HG03025 (cell line): ENCODE measurements around the gene SLC26A1.

ENCODE experiments used
- ATAC-seq: cut with Tn5 transposase; IDR thresholded peaks from one replicate; pipeline ENCODE4 v1.9.1; 2021; ENCODE audit warnings: mild to moderate bottlenecking, moderate library complexity; ENCODE audit not compliant: unreplicated experiment, low FRiP score

Gene SLC26A1

GRCh38 chr4:967113-968104 is 25.8 kb downstream of the SLC26A1 start:
- no peak for ATAC-seq

GRCh38 chr4:966266-967112 is 26.7 kb downstream of the SLC26A1 start:
- no peak for ATAC-seq

DNA sequence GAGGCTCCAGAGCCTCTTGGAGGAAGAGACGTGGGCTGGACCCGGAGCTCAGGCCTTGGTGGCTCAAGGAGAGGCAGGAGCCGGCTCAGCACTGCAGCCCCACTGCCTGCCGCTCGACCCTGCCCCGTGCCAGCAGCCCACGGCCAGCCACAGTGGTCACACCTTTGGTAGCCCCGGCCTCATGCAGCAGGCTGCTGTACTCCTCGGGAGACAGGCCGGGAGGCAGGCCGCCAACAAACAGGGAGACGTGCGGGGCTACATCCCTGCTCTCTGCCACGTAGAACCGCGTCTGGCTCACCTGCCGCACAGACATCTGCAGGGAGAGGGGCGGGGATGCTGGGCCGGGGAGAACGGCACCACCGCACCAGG is 27.5 kb downstream of the SLC26A1 start:
- ATAC-seq = no peak

DNA sequence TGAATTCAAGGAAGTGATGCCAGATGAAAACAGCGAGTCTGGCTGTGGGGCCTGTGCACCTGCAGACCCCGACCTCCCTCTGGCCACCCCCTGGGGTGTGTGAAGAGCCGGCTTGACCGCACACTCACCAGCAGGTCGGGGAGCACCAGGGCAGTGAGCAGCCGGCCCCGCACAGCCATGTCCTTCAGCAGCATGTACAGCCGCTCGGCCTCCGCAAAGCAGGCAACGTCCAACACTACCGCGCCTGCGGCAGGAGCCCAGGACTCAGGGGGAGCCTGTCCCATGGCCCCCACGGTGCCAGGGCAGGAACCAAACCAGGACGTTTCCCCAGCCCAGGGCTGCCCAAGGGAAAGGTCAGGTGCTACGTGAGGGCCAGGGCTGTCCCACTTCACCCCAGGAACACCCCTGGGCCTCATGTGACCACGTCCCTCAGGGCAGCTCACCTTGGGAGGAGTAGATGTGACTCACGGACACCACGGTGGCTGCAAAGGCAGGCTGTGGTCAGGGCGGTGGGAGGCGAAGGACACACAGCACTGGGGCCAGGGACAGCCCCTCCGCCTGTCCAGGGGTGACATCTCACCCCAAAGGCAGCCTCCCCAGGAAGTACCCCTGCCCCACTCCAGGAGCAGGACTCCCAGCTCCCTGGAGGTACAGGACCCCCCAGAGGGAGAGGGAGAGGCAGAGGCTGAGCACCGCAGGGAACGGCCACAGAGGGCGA is 28.0 kb downstream of the SLC26A1 start:
- ATAC-seq = no peak

DNA sequence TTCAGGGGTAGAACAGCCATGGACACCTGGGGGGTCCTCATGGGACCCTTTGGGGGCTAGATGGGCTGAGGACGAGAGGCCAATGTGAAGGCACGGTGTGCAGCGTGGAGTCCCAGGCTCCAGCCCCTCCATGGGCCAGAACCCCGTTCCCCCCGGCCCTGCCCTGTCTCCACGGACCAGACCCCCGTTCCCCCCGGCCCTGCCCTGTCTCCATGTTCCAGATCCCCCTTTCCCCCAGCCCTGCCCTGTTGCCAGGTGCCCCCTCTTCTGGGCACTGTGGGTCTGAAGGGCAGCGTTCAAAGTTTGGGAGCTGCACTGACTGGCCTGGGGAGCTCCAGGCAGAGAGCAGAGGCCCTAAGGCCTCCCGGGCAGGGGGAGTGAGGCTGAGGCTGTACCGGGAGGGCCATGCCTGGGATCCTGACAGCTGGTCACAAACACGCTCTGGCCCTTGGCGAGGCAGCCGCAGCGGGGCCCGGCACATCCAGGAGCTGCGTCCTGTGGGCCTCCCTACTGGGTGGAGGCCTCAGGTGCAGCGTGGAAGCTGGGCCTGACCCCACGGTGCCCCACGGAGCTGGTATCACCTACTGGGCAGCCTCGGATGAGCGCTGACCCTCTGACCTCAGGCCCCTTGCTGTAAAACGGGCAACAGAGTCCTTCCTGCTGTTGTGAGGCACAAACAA is 28.7 kb downstream of the SLC26A1 start:
- ATAC-seq = no peak

DNA sequence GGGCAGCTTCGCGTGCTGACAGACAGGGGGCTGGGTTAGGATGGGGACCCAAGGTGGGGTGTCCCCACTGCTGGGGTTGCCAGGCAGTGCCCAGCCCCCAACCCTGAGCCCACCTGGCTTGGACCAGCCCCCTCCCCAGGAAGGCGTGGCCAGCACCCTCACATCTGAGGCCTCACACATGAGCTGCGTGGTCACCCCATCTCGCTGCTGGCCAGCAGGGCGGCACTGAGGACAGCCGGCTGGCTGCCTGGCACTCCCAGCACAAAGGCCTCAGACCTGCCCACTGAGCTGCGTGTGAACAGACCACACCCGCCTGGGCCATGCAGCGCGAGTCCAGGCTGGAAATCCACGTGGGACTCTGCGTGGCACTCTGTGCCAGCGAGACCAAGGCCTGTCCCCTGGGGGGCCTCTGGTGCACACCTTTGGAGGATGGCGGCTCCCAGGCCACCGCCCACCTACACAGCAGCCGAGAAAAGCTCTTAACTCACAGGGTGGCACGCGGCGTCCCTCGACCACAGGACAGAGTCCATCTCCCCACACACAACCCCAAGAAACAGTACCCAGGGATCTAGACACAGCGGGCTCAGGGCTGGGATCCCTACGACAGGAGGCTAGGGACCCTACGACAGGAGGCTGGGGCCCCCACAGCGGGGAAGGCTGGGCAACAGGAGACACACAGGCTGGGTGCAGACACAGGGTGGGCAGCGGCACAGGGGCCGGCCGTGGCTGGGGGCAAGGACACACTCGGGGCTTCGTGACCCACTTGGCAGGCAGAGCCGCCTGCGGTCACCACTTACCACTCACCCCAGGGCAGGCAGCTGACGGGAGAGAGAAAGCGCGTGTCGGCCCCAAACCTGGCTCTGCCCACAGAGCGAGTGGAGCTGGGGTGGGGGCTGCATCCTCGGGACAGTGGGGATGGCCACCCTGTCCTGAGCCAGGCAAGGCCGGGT is 29.7 kb downstream of the SLC26A1 start:
- no peak for ATAC-seq

- ATAC-seq = no peak
These were observed 30.7 kb downstream of the SLC26A1 start for GRCh38 chr4:962231-963208.

DNA sequence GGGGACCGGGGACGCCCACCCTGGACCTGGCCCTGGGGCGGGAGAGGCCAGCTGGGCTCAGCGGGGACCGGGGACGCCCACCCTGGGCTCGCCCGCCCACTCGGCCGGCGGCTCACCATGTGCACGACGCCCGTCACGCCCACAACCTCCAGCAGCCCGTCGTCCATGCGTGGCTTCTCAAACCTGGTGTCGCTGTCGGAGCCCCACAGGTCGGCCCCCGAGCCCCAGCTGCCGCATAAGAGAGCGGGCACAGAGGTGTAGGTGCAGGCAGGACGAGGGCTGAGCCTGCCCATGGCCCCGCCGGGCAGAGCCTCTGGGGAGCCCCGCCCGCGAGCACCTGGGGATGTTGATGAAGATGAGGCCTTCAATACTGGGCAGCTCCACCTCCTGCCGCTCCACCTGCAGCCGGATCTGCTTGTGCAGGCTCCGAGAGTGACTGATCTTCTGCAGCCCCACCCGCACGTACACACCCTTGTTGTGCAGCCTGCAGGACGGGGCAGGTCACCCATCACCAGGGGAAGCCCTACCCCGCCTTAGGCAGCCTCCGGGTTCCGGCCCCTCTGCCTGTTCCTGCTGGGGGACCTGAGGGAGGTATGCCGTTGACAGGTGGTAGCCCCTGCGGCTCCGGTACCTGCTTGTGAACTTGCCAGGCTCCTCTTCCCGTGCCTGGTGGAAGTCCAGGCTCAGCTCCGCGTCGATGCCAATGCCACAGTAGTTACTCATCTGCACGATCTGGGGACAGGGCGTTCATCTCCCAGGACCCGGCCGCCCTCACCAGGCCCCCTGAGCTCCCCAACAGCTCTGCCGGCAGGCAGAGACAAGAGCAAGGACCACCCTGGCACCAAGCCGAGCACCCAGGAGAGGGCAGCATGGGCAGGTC is 31.6 kb downstream of the SLC26A1 start:
- no peak for ATAC-seq

DNA sequence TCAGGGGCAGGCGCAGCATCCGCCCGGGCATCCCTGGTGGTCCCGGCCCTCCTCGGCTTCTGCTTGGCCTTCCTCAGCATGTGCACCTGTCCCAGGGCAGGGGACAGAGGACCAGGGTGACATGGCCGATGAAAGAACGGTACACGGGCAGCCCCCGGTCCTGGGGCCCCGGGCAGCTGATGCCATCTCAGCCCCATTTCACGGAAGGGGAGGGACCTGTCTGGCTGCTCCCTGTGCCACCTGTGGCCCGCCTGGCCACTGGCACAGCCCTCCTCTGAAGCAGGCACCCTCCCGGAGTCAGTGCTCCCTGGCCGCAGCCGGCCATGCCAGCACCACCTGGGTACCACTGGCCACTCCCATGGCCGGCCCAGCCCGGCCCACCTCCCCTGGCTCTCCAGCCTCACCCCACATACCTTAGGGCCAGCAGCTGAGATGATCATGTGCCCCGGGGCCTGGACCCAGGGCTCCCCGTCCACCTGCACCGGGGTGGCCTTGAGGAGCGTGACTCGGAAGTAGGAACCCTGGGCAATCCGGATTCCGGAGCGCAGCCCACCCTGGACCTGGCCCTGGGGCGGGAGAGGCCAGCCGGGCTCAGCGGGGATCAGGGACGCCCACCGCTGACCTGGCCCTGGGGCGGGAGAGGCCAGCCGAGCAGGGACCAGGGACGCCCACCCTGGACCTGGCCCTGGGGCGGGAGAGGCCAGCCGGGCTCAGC is 32.4 kb downstream of the SLC26A1 start:
- no peak for ATAC-seq

- no peak for ATAC-seq
These were observed 33.0 kb downstream of the SLC26A1 start for GRCh38 chr4:960140-960635.

DNA sequence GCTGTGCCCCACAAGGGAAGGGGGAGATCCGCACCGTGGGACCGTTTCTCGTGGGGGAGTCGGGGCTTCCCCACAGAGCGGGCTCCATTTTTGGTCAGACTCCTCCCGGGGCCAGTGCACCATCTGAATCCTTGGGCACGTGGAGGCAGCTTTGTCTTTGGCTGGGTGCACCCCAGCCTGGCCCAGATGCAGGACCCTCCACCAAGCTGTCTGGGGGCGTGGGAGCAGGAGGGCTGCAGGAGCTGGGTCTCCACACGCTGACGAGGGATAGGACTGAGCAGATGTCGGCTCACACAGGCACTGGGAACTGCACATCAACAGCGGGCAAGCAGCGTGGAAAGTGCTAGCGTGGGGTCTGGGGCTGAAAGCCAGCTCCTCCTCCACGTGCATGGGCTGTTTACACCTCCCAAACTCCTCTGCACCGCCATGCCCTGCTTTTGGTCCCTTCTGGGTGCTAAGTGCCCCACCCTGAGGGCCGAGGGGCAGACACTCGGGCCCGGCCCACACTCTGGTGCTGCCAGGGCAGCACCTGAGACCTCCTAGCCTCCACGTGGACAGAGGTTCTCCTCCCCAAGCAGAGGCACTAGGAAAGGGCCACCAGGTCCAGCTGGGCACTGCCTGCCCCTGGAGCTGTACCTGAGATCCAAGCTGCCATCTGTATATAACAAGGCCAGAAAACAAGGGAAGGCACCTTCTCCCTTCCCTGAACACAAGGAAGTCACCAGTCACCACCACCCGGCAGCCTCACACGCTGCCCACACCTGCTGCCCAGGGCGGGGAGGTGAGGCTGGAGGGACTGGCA is 33.7 kb downstream of the SLC26A1 start:
- no peak for ATAC-seq

- ATAC-seq = no peak
These were observed 34.4 kb downstream of the SLC26A1 start for GRCh38 chr4:958696-959337.

DNA sequence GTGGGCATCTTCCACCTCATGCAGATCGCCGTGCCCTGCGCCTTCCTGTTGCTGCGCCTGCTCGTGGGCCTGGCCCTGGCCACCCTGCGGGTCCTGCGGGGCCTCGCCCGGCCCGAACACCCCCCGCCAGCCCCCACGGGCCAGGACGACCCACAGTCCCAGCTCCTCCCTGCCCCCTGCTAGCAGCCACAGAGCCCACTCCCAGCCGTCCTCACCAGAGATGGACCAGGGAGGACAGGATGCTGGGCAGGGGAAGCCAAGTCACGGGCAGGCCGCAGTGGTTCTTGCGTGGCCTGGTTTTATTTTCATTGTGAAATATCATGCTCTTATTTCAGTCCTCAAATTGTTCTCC is 34.9 kb downstream of the SLC26A1 start:
- ATAC-seq = no peak

DNA sequence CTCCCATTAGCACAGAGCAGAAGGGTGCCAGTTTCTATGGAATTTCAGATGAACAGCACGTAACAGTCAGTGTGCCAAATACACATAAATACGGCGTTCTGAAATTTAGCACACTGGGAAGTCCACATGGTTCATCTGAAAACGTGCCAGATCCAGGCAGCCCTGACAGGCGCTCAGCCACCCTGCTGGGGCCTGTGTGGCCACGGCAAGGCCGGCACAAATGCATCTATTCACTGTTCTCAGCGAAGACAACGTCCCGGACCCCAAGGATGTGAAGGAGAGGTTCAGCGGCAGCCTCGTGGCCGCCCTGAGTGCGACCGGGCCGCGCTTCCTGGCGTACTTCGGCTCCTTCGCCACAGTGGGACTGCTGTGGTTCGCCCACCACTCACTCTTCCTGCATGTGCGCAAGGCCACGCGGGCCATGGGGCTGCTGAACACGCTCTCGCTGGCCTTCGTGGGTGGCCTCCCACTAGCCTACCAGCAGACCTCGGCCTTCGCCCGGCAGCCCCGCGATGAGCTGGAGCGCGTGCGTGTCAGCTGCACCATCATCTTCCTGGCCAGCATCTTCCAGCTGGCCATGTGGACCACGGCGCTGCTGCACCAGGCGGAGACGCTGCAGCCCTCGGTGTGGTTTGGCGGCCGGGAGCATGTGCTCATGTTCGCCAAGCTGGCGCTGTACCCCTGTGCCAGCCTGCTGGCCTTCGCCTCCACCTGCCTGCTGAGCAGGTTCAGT is 35.5 kb downstream of the SLC26A1 start:
- no peak for ATAC-seq
